CD4-positive, alpha-beta T cell treated with Interleukin-17A for 4 hours (primary cell): ENCODE results near the gene ARHGEF40.

Source experiments
- DNase-seq: peaks from one replicate; pipeline ENCODE4 v3.0.0-alpha.2; 2020; ENCODE audit warnings: mixed read lengths

ARHGEF40 gene

DNA sequence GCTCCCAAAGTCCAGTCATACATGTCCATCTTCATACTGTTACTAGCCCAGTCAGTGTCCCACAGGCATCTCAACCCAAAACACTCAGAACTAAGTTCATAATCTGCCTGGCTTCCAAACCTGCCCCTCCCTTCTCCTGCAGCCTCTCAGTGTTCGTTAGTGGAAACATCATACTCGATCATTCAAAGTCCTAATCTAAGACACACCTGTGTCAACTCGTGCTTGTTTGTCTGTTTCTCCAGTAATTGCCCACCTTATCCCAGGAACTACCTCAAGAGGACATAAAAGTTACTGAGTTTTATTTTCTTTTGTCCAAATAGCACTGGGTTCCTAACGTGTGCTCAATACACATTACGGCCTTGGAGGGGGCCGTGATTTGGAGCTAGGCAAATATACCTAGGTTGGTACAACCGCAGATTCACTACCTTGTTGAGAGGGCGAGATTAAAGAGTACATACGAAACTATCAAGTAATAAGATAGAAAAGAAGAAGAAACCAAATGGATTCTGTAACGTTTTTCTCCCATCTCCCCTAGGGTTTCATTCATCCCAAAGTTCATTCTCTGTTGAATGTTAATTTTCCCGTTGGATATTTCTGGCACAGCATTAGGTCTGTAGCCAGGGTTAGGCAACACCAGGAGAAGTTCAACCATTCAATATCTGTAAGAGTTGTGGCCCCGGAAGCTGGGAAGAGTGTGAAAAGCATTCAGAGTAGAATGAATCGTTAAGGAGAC, 9.3 kb upstream of the ARHGEF40 start:
- no peak for DNase-seq

DNA sequence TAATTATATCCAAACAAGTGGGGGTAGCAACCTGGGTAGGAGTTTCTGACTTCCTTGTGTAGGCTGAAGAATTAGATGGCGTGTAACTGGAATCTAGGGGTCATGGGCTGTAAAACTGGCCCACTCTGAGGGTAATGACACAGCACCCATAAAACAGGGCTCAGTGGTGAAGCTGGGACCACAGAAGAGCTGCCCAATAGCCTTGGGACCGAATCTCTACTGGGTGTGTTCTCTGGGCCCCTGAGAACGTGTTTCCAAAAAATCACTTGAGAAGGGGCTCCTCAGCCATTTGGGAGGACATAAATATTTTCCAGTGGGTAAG, 8.8 kb upstream of the ARHGEF40 start:
- DNase-seq: no peak

DNA sequence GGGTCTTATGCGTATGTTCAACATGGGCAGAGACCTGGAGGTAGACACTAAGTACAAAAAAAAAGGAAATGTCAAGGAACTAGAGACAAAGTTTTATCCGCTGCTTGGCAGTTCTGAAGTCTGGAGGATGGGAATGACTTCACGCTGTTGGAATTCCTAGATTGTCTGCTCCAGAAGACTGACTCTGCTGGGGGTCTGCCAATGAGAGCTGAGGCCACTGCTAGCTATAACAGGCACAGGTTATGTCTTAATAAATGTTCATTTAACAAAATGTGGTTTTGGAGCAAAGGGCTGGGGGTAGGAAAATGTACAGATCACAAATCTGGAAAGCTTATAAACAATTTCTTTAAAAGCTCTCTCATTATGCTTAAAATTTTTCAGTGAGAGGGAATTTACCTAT, 6.6 kb upstream of the ARHGEF40 start:
- no peak for DNase-seq

GRCh38 chr14:21066882-21067502, 3.1 kb upstream of the ARHGEF40 start:
- DNase-seq: peak; percentile 29

DNA sequence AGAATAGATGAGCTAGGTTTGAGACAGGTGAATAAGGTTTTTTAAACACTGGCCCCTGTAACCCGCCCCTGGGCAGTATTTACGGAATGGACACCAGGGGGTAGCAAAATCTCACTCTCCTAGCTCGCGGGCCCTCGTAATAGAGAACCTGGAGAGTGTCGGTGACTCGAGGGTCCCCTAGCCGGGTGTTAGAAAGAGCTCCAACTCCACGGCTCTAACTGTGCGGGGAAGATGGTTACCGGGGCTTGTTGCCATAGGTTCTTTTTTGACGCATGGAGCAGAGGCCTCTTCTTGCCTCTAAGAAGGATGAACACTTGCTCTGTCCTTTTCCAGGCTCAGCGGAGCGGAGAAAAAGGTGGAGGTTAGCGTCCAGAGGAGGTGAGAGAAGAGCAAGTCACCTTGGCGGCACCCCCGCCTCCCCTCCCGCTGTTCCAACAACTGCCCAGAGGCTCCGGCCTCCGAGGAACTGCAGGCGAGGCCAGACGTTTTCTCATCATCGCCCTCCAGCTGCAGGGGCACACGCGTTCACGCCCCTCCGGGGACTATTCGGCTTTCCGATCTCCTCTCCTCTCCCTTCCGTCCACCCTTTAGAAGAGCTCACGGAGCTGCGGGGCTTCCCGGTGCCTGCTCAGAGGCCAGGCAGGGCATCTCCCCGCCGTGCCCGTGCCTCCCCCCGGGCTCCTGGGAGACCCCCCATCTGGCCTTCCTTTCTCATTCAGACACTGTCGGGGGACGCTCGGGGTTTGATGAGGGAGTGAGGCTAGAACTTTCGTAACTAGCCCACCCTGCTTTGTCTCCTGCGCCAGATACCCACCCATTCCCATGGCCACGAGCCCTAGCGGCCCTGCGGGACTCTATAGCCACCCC, 1.4 kb upstream of the ARHGEF40 start:
- DNase-seq: peak; percentile 70

DNA sequence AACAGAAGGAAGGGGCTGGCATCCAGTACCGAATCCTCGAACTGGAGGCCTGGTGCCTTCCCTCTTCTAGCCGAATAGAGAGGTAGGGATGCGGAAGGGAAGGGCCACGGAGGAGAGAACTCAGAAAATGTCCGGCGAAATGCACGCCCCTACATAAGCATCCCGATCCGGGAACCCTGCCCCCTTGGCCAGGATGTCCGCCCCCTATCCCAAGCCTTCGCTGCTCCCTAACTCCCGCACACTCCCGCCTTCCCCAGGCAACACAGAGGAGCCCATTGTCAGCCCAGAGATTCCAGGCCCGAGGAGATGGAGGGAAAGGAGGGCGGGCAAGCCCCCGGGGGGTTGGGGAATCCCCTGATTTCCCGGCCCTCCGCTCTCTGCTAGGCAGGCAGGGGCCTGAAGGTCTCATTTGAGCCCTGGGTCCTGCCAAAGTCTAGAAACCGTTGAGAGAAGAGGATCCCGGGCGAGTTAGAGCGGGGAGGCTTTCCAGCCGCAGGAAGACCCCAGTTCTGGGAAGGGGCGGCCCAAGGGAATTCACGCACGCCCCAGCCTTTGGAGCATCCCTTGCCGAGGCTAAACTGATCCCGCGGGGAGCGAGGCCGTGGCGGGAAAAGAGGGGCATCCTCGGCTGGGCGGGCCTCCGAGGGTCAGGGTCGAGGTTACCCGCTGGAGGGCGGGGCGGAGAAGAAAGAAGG, 569 bp upstream of the ARHGEF40 start:
- peak; percentile 14 for DNase-seq

- DNase-seq: peak; percentile 32
These were observed 613 bp downstream of the ARHGEF40 start for GRCh38 chr14:21070610-21071224.

DNA sequence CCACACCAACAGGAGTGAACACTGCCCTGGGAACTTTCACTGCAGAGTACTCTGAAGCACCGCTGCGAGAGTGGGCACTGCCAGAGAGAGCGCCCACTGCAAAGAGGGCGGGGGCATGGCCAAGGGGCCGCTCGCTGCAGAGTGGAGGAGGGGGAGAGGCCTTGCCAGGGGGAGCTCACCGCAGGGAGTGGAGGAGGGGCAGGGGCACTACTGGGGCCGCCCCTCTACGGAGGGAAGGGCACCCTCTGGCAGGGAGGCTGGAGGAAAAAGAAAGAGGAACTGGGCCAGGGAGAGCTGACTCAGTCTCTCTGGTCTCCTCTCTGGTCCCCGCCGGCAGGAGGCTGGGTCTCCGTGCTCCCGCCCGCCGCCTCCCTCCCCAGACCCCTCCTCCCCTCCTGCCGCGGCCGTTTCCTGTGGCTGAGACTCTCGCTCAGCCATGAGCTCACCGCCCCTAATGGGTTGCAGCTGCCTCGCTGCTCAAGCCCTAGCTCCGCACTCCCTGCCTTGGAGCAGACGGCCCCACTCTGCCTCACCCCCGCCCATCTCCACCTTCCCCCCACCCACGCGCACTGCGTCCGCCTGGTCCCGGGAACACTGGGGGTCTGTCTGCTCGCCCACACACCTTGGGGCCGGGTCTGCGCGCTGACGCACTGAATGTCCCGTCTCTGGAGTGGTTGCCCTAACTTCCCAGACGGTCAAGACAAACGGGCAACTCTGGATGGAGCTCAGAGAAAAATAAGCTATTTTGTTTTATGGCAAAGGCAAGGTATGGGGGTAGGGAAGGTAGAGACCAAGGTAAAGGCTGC, 1.3 kb downstream of the ARHGEF40 start:
- peak; percentile 69 for DNase-seq

DNA sequence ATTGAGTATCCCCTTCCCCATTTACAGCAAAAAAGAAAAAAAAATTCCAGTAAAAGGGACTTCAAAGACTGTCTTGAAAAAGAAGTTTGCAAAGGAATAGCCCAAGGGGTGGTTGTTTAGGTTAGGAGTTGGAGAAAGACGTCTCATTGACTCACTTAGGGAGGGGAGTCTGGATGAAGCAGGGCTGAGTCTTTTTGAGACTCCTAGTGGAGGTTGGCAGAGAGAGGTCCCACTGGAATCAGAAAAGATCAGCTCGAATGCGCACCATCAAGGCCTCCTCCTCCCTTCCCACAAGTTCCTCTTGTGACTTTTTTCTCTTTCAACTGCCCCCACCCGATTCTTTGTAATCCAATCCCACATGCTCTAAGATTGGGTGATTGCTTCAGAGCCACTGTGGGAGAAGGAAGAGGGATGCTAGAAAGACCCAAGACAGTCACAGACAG, 1.9 kb downstream of the ARHGEF40 start:
- no peak for DNase-seq

GRCh38 chr14:21072781-21073339, 2.8 kb downstream of the ARHGEF40 start:
- DNase-seq: no peak

- DNase-seq: no peak
These were observed 3.8 kb downstream of the ARHGEF40 start for GRCh38 chr14:21073921-21074320.

DNA sequence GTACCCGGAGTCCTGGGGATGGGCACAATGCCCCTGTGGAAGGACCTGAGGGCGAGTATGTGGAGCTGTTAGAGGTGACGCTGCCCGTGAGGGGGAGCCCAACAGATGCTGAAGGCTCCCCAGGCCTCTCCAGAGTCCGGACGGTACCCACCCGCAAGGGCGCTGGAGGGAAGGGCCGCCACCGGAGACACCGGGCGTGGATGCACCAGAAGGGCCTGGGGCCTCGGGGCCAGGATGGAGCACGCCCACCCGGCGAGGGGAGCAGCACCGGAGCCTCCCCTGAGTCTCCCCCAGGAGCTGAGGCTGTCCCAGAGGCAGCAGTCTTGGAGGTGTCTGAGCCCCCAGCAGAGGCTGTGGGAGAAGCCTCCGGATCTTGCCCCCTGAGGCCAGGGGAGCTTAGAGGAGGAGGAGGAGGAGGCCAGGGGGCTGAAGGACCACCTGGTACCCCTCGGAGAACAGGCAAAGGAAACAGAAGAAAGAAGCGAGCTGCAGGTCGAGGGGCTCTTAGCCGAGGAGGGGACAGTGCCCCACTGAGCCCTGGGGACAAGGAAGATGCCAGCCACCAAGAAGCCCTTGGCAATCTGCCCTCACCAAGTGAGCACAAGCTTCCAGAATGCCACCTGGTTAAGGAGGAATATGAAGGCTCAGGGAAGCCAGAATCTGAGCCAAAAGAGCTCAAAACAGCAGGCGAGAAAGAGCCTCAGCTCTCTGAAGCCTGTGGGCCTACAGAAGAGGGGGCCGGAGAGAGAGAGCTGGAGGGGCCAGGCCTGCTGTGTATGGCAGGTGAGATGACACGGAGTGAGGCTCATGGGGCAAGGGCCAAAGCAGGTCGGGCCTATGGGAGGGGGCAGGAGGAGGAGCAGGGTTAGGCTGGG, 4.5 kb downstream of the ARHGEF40 start:
- no peak for DNase-seq

DNA sequence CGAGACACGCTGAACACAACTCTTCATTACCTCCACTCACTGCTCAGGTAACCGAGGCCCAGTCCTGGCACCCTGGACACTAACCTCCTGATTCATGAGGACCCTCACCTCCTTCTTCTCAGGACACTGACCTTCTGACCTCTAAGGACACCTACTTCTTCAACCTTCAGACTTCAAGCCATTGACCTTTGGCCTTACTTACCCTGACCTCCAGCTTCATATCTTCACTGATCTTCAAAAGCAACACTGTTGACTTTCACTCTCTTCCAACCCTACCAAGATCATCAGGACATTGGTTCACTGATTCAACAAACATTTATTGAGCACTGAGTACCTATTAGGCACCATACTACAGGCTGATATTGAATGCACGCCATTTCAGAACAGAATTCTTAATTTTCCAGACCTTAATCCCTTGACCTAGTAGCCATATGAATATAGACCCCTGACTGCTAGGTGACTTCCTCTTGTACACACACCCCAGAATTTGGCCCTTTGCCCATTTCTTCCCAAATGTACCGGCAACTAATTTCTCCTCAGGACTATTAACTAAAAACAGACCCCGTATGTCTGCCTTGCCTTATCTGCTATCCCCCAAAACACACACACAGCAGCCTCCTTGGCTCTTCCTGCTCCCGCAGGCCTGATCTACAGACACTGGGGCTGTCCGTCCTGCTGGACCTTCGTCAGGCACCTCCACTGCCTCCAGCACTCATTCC, 5.8 kb downstream of the ARHGEF40 start:
- no peak for DNase-seq

GRCh38 chr14:21077672-21078071, 7.6 kb downstream of the ARHGEF40 start:
- no peak for DNase-seq

DNA sequence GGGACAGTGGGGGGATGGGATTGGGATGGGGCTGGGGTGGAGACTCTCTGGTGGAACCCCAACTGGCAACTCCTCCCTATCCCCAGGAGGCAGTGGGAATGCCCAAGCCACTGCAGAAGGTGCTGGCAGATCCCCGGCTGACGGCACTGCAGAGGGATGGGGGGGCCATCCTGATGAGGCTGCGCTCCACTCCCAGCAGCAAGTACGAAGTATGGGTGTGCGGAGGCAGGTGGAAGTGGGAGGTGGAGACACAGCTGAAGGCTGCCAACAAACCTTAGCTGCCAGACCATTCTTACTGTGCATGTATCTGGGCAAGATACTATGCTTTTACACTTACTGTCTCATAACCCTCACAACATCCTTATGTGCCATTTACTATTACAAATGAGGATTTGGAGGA, 8.2 kb downstream of the ARHGEF40 start:
- DNase-seq: no peak

DNA sequence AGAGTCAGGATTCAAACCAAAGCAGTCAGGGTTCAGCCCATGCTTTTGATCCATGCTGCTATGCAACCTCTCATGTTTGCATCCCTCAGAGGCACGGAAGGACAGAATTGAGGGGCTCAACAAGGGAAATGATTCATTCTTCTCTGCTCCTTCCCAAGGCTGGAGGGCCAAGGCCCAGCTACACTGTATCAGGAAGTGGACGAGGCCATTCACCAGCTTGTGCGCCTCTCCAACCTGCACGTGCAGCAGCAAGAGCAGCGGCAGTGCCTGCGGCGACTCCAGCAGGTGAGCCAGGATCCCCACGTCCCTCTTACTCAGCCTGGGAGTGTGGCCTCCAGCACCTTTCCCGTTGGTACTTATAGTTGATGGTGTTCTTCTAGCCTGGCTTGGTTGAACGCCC, 8.6 kb downstream of the ARHGEF40 start:
- DNase-seq: no peak

- DNase-seq: no peak
These were observed 11.5 kb downstream of the ARHGEF40 start for GRCh38 chr14:21081521-21082142.

- DNase-seq: no peak
These were observed 13.6 kb downstream of the ARHGEF40 start for GRCh38 chr14:21083565-21084325.

DNA sequence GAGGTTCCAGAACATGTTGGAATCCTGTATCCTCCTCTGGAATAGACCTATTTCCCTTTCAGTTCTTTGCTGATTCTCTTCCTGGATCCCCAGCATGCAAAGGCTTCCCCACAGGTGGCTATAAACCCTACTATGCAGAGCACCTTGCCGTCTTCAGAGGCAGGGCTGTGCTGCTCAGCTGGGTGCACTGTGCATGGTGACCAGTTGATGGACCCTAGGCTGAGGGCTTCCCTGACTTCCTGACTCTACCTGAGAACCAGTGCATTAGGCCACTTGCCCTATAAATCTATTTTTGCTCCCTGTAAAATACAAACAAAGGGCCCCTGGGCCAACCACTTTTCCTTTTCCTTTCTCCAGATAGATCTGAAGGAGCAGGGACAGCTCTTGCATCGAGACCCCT, 14.3 kb downstream of the ARHGEF40 start:
- DNase-seq: no peak
